ENCODE data around the gene IFNAR2.

DNA sequence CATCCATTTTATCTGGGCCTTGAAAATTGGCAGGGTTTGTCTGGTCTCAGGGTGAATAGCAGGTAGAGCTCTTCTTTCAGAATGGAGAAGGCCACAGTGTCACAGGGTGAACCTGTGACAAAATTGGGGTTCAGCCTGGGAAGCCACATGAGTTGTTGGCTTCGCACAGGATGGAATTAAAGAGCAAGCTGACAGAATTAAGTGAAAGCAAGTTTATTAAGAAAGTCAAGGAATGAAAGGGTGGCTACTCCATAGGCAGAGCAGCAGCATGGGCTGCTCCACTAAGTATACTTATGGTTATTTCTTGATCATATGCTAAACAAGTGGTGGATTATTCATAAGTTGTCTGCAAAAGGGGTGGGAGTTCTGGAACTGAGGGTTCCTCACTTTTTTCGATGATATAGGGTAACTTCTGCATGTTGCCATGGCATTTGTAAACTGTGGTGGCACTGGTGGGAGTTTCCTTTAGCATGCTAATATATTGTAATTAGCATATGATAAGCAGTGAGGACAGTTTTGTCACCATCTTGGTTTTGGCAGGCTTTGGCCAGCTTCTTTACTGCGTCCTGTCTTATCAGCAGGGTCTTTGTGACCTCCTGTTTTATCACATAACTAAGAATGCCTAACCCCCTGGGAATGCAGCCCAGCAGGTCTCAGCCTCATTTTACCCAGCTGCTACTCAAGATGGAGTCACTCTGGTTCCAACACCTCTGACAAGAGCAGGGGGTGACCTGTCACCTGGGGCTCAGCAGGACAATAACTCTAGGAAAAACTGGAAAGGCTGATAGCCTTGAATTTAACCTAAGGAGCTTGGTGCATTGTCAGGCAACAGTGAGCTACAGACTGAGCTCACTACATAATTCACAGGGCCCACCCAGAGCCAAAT lies 5.1 kb downstream of the IFNAR2 start:
- TF ChIP-seq POLR2AphosphoS5 (IDR thresholded peaks at IDR 0.05; ENCODE audit: borderline replicate concordance, low read depth, low read length): no peak
- TF ChIP-seq EZH2 (IDR thresholded peaks at IDR 0.05): no peak
- no peak for TF ChIP-seq FOXP2 (optimal IDR thresholded peaks at IDR 0.05; ENCODE audit: control extremely low read depth, extremely low read length, insufficient read depth)
